ENCODE results near the gene NPR3.

NPR3 gene

DNA sequence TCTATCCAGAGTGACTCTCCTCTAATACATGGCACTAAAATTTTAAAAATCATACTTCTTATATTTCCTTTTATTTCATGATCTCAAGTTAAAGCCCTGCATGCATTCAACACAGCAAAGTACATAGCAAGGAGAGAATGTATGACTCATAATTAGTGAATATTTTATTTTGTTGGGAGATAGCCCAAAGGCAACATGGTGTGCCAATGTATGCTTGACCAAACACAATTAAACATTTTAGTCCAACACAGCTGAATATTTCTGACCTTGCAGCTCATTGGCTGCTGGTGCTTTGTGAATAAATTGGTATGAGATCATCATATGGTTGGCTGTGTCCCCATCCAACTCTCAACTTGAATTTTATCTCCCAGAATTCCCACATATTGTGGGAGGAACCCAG lies 103.5 kb downstream of the NPR3 start:
- no peak for FAIRE-seq

- FAIRE-seq, result no peak
Observed at GRCh38 chr5:32827981-32828380, 116.9 kb downstream of the NPR3 start.

DNA sequence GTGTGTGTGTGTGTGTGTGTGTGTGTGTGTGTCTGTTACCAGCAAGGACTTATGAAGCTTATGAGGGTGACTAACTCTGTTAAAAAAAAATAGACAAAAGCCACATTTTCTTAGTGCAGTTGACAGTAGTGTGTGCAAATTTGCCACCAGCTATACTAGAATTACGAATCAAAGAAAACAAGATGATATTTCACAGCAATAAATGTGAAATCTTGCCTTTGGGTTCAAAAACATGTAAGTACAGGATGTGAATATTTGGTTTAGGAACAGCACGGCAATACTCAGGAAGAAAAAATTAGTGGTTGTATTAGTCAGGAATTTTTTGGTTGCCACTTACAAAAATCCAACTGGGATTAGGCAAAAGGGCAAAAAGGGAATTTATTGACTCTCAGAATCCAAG lies 117.4 kb downstream of the NPR3 start:
- no peak for FAIRE-seq

GRCh38 chr5:32831624-32832023 lies 120.5 kb downstream of the NPR3 start:
- no peak for FAIRE-seq

- no peak for FAIRE-seq
Observed at GRCh38 chr5:32833127-32833526, 122.0 kb downstream of the NPR3 start.

DNA sequence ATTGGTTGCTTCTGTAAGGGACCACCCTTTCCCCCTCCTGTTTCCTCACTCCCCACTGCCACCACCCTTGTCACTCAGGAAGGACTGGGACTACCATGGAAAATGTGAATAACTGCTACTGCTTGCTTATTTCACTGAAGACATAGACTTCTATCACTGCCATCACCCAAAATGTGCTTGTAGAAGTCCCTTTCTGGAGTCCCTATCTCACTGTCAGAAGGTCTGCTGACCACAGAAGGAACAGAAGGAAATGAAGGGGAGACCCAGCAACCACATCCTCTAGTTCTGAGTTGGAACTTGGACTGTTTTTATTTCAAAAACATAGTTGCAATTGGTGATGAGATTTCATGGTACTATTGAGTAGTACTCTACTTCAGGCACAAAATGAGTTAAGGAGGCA lies 122.5 kb downstream of the NPR3 start:
- no peak for FAIRE-seq

- FAIRE-seq, result no peak
Observed at GRCh38 chr5:32834251-32834650, 123.1 kb downstream of the NPR3 start.

DNA sequence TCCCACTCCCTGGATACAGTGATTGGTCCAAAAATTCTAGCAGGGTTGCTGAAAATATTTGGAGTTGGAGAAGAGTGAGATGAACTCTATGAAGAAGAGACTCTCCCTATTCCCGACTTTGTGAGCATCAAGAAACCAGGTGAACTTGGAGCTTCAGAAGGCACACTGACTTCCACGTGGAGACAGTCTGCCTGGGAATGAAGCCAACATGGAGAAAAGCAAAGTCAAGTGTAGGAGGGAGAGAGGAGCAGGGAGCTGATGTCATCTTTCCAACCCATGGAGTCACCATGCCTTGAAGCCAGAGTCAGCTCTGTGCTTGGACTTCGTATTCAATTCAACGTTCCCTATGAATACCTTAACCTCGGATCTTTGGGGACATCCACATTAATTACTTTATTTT lies 125.1 kb downstream of the NPR3 start:
- FAIRE-seq, result no peak

DNA sequence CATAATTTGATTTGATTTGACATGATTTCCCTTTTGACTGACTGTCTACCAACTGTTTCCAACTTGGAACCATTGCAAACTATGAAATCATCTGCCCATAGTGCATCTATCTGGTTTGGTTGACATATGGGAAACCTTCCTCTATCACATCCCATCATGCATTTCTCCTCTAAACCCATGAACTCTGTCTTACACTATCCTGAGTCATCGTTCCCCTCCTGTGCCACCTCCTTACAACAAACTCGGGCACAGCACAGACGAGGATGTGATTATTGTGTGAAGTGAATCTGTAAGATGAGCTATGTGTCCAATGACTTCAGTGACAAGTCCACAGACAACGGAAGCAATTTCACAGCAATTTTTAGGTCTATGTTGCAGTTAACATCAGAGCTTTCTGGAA lies 126.1 kb downstream of the NPR3 start:
- FAIRE-seq, result no peak

GRCh38 chr5:32839106-32839505 lies 128.0 kb downstream of the NPR3 start:
- FAIRE-seq, result no peak

GRCh38 chr5:32840606-32841005 lies 129.5 kb downstream of the NPR3 start:
- FAIRE-seq, result no peak
